ENCODE data around the gene KCNAB1.
"Not testable (repeated sequence)": the region's sequence is repeated elsewhere in the genome, so short reads cannot be mapped to it uniquely, and the experiment has no call there.

Gene KCNAB1

DNA sequence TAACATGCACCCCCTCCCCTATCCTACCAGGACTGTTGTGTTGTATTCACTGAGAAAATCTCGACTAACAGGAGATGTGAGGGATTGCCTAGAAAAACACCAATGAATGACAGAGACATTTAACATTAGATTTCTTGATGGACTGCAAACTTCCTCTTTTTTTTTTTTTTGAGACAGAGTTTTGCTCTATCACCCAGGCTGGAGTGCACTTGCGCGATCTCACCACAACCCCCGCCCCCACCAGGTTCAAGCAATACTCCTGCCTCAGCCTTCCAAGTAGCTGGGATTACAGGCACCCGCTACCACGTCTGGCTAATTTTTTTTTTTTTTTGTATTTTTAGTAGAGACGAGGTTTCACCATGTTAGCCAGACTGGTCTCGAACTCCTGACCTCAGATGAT, 17.0 kb downstream of the KCNAB1 start:
- not testable (repeated sequence) for DNase-seq

DNA sequence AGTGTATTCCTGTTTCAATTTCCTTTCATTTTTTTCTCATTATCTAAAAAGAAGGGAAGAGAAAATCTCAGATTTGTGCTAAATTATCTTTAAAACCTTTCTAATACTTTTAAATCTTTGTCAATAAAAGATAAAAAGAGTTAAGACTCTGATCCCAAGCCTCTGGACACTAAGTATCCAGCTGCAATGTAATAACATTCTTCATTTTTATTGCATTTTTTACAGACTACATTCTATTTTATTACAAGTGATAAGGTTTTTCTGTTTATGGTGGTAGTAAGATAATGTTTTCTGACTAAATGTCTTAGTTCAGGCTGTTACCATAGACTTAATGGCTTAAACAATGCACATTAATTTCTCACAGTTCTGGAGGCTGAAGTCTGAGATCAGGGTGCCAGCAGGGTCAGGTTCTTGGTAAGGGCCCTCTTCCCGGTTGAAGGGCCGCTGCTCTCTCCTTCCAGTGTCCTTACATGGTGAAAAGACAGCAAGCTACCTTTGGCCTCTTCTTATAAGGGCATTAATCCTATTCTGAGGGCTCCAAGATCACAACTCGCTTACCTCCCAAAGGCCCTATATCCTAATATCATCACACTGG, 19.7 kb downstream of the KCNAB1 start:
- no peak for DNase-seq

DNA sequence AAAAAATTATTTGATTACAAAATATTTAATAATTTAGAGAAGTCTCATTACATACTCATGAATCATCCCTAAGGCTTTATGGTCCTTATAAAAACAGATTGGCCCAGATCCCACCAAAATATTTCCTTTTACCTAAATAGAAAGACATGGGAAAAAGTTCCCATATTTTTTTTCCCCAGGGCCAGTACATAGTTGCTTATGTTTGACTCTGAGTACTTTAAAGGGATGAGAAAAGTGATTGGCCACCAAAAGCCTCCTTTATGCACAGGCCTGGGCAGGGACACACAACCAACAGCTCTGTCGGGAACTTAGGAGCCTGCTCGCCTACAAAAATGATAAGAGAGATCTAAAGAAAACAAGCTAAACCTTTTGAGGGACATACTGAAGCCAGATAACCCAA, 22.3 kb downstream of the KCNAB1 start:
- DNase-seq = no peak

DNA sequence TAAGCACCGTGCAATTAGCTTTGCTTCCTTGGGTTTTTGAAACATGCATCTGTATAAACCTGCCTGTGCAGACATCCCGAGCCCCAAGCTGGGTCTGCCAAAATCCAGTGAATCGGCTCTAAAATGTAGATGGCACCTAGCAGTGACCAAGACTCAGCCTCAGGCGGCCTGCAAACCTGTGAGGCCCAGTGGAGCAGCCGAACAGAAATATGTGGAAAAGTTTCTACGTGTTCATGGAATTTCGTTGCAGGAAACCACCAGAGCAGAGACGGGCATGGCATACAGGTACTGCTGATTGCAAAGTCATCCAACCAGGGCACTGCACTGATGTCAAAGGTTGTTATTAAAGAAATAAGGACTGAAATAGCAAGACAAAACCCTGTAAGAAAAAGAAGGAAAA, 22.8 kb downstream of the KCNAB1 start:
- no peak for DNase-seq

DNA sequence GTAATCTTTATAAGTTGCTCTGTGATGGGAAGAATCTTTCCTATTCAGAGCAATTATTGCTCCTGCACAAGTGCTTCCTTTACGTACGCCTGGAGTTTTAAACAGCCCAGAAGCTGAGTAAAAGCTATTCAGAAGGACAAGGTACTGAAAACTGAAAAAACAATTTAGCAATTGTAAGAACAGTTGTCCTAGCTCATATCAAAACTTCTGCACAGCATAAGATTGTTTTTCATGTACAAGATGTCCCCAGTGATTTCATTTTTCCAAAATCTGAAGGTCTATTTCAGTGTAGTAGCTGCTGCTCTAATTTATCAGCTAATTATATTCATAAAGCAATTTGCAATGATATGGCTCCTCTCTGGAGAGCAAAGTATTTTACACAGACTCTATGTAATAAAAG, 23.7 kb downstream of the KCNAB1 start:
- no peak for DNase-seq

DNA sequence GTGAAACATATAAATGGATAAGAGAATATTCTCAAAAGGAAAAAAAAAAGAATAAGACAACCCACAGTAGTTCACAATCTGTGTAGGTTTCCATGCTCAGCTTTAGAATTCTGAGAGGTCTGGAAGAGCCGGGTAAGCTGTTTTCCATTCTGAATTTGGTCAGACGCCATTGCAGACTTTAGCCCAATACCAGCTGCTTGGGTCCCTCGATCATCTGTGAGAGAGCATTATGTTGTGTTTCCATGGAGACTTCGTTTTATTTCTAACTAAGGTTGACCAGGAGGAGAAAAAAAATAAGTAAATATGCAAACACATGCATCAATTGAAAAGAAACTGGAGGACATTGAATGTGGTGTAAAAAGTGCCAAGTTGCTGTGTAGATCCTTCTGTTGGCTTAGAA, 25.5 kb downstream of the KCNAB1 start:
- no peak for DNase-seq

DNA sequence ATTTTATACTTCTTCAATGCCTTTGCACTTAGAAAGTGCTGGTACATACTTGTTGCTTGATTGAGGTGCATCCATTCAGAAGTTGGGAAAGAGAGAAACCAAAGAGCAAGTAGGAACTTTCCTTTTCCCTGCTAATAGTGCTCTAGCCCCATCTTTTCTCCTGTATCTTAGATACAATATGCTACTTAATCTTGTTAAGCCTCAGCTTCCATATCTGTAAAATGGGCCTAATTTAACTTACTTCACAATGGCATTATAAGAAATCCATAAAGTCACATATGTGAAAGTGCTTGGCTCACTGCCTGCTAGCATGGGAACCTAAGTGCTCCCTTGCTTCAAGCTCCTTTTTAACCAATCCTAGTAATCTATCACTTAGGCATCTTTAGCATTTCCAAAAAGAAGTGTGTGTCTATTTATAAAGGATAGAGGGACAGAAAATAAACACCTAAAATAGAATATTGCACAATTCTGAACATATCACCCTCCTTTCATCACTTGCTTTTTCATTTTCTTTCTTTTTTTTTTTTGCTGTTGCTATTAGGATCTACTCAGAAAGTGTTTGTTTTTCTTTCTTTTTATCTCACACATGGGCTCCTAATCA, 28.1 kb downstream of the KCNAB1 start:
- no peak for DNase-seq

DNA sequence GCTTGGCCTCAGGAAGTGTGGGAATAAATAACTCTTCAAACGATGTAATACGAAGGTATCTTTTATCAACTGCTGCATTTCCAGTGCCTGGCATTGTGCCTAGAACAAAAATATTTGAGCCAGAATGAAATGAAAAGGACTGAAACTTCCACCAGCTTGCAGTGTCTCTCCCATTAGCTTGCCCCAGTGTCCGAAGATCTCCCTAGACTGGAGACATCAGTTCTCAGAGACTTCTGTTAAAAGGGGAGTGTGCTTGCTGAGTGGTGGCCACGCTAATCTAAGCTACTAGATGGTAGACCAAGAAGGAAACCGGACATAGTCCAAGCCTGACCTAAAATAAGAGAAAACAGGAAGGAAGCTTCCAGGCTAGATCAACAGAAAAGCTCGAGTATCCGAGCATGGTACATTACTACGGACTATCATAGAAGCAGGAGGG, 28.6 kb downstream of the KCNAB1 start:
- DNase-seq = peak in 3 of 58 donors; percentile 5 to 25 (median 19)

DNA sequence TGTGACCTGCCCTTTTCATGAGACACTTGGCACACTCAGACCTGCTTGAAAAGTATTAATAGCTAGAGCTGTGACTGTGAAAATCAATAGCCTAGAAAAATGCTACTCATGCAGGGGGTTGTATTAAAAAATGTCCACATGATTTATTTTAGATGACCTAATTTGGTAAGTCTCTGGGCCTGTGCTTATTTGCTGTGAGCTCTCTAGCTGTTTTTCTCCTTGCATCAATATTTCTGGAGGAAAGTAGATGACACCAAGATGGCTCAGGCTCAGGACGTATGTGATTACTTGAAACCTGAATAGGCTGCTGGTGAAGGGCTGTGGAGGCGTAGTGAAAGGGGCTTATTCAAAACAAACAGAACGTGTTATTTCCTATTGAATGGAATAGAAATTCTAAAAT, 29.5 kb downstream of the KCNAB1 start:
- DNase-seq = no peak

DNA sequence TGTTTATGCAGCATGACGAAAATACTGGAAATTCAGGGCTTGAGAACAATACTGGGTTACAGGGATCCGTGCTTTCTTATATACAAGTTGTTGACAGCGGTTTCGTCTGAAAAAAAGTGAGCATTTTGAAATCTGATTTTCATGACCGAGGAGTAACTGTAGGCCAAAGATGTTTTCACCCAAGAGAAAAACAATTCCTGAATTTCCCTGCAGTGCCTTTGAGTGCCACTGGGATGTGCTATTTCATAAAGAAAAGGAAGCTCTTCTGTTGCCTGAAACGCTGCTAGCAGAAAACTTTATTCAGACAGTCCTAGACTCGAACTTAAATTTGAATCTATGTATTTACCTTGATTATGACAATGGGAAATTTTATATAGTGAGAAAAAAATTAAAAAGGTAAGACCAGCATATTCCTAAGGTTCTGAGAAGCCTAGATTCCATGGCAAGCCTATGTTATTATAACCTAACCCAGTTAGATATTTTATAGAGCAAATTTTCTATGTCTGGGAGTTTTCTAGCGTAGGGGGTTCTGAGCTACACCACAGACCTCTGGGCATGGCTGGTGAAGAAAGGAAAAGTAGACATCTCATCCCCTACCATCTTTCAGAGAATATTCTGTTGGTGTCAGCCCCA, 30.2 kb downstream of the KCNAB1 start:
- DNase-seq = peak in 34 of 58 donors; percentile 4 to 76 (median 26)

DNA sequence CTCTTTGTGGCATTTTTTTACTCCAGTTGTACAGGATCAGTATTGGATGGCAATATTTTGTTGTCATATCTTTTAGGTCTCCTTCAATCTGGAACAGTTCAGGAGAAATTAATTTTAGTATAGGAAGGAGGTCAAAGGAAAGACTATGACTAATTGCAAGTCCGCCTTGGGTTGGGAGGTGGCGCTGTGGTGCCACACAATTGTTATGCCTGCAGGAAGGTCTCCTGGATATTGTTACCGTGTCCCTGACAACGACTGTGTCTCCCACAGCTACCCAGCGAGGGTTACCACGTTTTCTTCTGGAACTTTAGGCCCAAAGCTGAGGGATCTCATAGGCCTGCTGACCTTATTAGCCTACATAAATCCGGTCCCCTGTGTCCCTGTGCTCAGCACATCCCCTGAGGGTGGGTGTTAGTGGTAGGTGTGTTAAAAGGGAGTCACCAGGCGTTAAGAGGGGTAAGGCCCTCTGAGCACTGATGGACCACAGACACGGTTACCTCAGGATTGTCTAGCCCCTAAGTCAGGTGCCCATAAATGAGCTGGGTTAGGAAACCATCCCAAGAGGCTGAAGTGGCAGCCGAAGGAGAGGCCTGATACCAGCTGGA, 31.5 kb downstream of the KCNAB1 start:
- DNase-seq = peak in 42 of 58 donors; percentile 2 to 71 (median 29)

DNA sequence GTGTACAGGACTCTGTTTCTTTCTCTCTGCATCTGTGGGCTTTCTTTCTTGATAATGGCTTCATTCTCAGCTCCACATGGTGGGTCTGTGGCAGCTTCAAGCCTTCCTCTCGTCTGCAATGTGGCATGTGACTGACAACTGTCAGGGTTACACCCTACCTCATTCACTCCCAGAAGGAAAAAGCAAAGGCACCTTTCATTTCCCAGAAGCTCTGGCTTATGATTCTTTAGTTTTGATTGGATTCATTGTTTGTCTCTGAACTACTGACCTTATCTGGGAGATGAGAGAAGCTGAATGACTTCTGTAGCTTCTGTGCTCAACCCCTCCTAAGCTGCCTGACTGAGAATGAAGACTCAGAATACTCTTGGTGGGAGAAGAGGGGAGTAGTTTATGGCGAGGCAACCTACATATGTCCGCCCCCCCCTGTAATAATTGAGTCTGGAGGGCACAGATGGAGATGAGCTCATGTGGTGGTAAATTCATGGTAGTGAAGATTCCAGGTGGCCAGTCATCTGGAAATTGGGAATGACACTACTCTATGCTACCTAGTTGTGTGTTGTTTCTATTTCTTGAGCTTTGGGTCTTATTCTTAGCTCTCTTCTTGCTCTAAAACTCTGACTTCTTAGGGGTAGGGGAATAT, 38.4 kb downstream of the KCNAB1 start:
- DNase-seq = no peak

DNA sequence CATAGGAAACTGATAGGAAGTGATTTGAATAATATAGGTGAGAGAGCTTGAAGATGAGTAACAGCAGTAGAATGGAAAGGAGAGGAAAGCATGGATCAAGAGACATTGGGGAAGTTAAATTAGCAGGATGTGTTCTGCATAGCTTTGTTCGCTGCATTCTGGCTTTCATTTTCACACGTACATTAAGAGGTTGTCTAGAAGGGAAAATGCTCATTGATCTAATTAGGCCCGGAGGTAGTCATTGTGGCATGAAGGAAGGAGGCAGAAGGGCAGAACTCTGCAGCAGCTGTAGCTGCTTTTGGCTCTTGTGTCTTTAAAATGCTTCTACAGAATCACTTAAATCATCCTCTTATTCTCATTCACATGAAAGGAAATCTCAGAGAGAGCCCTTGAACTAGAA, 40.3 kb downstream of the KCNAB1 start:
- no peak for DNase-seq

DNA sequence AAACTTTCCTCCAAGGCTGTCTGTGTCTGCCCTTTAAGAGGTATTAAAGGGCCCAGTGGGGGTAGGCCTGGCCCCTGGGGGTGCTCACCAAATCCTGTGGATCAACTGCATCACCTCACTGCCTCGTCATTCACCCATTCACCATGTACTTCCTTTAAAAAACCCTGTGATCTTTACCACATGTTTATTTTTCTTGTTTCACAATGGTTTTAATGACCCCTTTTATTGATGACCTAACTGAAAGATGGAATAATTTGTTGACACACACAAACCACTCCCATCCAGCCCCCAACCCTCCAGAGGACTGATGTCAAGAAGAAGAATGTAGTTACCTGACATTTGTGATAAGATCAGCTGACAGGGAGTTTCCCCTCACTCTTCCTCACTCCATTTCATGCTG, 40.8 kb downstream of the KCNAB1 start:
- no peak for DNase-seq

DNA sequence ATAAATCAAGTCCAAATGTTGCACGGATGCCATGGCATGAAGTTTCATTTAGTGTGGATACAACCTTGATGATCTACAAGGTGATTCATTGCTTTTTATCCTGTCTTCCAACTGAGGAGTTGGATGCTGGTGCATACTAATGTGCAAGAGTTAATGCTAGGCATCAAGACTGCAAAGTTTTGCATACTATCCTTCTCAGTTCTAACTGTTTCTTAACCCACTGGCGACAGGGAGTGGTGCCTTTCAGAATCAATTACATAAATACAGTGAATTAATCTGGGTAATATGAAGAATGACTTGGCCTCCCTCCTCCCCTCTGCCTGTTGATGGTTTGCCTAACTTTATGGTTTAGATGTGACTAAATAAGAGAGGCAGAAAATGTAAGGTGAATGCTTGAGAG, 43.5 kb downstream of the KCNAB1 start:
- no peak for DNase-seq

DNA sequence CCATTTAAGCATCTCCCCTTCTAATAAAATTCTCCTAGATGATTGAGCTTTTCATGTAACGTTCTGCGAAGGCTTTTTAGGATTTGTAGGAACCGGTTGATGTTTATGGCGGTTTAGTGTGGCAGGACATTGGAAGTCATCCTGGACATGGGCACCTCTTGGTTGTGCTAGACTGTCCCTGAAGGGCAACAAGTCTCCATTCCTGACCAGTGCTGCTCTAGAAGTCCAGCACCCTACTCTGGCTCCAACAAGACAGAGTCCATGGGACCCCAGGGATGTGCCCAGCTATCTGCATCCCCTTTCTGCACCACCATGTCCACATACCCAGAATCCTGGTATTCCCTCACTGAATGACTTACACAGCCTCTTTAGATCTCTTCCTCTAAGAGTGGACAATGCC, 46.4 kb downstream of the KCNAB1 start:
- DNase-seq = no peak

DNA sequence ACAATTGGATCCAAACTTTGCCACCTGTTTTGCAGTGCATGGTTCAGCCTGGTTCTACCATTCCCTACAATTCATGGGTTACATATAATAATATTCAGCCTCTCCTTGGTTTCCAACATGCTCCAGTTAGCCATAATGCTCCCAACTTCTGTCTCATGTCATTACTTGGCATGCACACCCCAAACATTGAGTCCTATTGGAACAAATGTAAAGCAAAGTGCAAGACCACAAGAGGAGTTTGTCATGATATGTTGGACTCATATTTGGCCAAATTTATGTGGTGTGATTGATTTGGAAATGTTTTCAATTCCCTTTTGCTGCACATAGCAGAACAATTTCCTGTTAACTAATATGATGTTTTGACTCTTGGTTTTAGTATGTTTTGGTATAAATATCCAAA, 50.2 kb downstream of the KCNAB1 start:
- no peak for DNase-seq

DNA sequence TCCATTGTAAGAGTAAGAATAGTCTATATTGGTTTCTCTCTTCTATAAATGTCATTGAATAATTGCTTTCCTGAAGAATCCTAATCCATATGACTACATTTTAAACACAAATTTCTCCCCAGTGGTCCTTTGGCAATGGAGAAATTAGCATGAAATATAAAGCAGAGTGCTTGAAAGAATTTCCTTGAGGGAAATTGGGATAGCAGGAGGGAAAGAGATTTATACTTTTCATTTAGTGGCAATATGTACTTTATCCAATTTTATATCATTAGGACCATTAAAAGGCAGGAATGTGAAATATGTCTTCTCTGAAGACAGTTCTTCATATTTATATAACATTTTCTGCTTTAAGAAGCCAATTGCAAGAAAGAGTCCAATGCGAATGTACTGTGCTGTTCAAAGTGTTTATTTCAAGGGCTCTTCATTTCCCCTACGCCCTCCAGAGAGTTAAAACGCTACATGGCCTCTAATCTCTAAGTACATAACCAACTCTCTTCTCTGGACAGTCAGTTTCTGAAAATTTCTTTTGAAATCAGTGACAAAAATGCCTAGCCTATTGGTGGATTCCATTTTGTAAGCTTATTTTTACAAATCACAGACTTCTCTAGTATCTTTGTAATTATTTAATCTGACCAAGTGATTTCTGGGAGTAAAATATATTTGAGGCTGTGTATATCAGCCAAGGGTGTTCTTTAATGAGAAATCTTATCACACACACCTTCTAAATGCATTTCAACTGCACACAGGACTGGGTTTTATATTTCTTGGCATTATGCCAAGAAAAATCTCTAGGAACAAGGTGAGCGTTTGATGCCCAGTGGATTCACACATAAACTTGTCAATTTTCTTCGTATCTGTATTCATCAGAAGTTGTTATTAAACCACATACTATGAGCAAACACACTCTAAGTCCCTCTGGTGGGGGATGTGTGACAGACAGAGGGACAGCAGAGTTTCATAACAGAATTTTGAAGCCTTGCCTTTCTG, 51.2 kb downstream of the KCNAB1 start:
- no peak for DNase-seq

DNA sequence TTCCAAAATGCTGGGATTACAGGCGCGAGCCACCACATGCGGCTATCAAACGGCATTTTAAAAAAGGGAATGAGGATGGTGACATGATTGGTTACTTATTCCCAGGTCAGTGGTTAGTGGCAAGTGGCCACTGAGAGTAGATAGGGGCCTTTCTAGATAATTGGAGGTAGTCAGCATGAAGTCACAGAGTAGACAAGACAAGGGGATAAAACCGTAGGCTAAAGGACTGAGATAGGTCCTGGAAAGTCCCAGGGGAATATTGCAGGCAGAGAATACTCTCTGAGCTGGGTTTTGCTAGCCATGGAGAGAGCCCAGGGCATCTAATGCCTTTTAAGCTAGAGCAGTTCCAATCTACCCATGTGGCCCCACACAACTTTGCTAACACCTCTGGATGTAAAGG, 52.2 kb downstream of the KCNAB1 start:
- DNase-seq = no peak

DNA sequence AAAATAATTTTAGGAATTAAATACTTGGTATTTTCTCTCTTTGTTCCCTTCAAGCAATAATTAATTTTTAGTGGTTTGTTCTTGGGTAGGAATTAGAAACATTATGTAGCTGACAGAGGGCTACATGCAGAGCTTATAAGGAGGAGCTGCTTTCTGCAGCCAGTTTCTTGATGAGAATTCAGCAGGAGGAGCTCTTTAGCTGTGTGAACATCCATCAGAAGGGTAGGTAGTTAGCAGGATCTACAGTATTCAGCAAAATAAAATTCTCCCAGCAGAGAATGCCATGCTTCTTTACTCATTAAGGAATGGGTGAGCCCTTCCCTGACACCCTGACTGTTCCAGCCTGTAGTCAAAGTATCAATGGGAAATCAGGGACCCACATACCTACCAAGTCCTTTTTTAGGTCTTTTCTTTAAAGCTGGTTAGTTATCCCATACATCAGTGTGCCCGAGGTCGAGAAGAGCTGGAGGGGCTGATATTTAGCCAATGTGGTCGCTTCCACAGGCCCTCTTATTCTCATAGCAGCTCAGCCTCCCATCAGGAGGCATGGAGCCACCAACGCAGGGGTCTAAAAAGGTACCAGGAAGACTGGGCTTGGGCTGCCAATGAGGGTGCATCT, 54.0 kb downstream of the KCNAB1 start:
- peak in 13 of 58 donors; percentile 1 to 36 (median 8) for DNase-seq
